Duodenal mucosa (tissue), 2 donors: Measurements from ENCODE around the gene ADH7.

Source experiments
- H3K27ac ChIP-seq: one replicate; pipeline ENCODE4 v1.7.0; 2013; ENCODE audit warnings: low read depth, low read length
- H3K27me3 ChIP-seq, 2 donors: one replicate each; pipeline ENCODE4 v1.7.0; 2013; ENCODE audit warnings: low read length in 2 of 2, control low read depth in 1 of 2; ENCODE audit not compliant: insufficient read depth in 2 of 2, control insufficient read depth in 1 of 2
- H3K36me3 ChIP-seq, 2 donors: one replicate each; pipeline ENCODE4 v1.7.0; 2013; ENCODE audit warnings: low read length in 2 of 2, control low read depth in 1 of 2; ENCODE audit not compliant: insufficient read depth in 2 of 2, control insufficient read depth in 1 of 2
- H3K4me1 ChIP-seq, 2 donors: one replicate each; pipeline ENCODE4 v1.7.0; 2013; ENCODE audit warnings: low read length in 2 of 2, control low read depth in 1 of 2; ENCODE audit not compliant: insufficient read depth in 2 of 2, control insufficient read depth in 1 of 2
- H3K4me3 ChIP-seq, 2 donors: one replicate each; pipeline ENCODE4 v1.7.0; 2013; ENCODE audit warnings: low read length in 2 of 2, low read depth in 1 of 2
- H3K9ac ChIP-seq, 2 donors: one replicate each; pipeline ENCODE4 v1.7.0; 2013; ENCODE audit warnings: low read length in 2 of 2, low read depth in 1 of 2
- H3K9me3 ChIP-seq, 2 donors: one replicate each; pipeline ENCODE4 v1.7.0; 2013; ENCODE audit warnings: low read length in 2 of 2, control low read depth in 1 of 2; ENCODE audit not compliant: control insufficient read depth in 1 of 2

The ADH7 gene

GRCh38 chr4:99362768-99363167 is 72.4 kb downstream of the ADH7 start:
- Histone ChIP-seq H3K4me1 (peaks cover 0 to 3% of the 10 kb centered on the region in 2 donors), H3K4me3 (no peak overlapping the region), H3K9me3 (no peaks in the 10 kb centered on the region), H3K9ac (no peak overlapping the region), H3K27ac (no peak overlapping the region), H3K36me3 (no peaks in the 10 kb centered on the region), H3K27me3 (no peaks in the 10 kb centered on the region)
